NOMO-1 (cell line): ENCODE measurements around the gene ATP8B4.

Source experiments
- DNase-seq, 2 experiments: peaks; one replicate each; lab custom pipeline; 2025; ENCODE audit not compliant: unreplicated experiment in 2 of 2; lab: John Stamatoyannopoulos, UW

Gene ATP8B4

DNA sequence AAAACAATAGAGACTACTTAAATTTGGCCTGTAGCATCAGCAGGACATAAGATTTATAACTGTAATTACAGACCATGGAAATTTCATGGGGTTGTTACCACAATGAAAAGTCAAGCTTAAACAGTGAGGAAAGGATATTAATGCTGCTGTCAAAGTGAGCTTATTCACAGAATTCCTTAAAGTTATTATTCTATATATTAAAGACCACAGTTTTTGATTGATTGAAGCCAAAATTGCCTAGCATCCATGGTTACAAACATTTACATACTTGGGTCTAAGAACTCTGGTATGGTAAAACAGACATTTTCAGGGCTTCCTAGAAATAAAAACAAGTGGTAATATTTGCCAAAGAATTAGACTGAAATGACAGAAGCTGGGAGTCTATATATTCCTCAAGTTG, 248.6 kb downstream of the ATP8B4 start:
- no peak for DNase-seq

DNA sequence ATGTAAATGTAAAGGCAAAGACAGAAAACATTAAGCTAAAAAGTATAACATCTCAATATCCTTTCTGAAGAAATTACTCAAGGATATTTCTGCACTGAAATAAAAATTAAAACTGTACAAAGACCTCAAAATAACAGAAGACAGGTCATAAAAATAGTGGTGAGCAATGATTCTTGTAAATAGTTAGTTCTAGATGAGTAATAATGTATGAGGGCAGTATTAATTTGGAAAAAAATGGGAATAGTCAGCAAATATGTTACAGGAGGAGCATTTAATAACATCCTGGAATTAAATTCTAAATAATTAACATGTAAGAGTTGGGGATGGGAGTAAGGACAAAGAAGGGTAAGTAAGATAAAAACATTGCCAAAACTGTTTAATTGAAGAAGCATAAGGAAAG, 250.7 kb downstream of the ATP8B4 start:
- no peak for DNase-seq

DNA sequence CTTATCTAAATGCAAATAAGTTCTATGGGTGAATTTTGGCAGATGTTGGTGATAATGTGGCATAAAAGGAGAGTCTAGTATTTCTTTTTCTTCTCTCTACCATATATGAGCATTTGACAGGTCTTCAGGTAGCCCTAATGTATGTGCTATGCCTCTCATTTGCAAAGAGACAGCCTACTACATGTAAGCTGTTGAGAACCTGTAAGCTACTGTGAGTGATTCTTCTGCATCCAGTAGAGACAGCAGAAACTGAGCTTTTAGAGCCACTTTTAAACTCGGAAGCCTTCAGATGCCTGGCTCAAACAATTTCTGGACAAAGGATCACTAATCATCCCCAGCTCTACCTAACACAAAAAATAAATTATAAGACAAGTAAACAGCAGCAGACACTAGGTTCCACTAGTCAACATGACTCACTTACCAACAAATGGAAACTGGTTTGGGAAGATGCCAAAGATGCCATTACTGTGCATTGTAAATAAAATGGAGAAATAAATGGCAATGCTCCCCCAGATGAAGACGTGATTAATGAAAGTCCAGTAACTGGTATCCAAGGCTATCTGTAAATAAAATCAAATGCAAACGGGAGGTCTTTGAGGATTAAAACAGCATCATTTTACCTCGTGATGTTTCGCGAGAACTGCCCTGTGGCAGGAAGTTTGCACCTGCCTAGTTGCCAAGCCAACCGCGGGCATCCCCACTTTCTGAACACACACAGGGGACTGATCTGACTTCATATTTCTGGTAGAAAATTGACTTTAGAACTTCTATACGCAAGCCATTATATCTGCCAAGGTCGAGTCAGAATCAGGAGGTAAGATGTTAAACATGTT, 252.9 kb downstream of the ATP8B4 start:
- no peak for DNase-seq

DNA sequence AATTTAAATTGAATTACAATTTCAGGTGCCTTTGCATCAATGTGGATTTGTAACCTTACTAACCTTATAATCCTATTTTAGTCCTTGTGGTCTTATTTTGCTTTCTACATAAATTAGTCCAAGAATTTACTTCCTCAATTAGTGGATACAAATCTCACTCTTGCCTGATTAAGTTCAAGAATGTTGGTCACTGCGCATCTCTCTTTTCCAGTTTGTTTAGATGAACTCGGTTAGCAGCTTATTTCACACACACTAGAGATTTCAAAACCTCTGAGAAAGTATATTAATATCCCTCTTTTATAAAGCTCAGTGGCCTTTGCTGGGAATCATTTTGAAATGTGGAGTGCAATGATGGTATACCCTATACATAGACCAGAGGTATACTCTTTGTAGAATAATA, 254.8 kb downstream of the ATP8B4 start:
- no peak for DNase-seq

DNA sequence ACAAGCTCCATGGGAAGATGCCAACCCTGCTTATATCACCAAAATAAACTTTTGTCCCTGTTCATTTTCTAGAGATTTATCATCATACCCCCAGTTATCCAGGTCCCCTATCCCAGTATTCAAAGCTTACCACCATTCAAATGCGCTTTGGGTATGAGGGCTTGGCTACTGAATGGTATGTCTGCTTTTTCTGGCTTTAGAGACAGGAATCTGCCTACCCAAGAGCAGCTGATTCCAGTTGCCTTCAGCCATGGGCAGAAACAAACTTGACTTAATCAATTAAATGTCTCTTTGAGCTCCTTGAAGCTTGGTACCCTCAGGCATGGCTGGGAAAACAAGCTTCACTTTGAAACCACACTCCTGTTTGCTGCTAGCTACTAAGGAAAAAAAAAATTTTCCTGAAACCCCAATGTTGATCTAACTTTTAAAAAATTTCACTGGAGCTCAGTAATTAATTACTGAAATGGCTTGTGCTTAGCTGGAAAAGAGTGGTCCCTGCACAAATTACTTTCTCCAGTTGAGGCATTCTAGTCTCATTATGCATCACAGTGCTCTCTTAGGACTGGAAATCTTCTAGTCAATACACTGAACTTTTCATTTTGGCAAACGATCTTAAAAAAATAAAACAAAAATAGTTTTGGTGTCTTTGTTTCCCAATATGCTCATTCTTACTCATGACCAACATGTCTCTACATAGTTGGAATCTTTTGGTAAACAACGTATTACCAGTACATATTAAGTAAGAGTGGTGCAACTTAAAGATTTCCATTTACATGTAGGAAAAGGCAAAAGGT, 255.4 kb downstream of the ATP8B4 start:
- DNase-seq: no peak

DNA sequence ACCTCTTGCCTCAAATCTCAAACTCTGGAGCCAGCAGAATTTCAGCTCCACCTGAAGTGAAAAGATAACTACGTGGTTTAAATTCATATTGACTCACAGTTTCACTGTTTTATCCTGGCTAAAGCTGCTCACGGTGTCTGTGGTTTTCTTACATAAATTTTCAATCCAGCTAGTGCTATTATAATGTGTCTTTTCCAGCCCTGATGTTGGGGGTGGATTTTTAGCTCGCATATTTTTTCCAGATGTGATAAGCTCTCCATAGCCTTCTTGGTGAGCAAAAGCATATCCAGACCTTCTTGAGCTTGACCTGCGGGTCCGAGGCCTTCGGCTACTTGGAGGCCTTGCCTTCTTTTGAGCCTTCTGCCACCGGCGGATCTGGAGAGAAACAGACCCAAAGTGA, 258.9 kb downstream of the ATP8B4 start:
- no peak for DNase-seq

DNA sequence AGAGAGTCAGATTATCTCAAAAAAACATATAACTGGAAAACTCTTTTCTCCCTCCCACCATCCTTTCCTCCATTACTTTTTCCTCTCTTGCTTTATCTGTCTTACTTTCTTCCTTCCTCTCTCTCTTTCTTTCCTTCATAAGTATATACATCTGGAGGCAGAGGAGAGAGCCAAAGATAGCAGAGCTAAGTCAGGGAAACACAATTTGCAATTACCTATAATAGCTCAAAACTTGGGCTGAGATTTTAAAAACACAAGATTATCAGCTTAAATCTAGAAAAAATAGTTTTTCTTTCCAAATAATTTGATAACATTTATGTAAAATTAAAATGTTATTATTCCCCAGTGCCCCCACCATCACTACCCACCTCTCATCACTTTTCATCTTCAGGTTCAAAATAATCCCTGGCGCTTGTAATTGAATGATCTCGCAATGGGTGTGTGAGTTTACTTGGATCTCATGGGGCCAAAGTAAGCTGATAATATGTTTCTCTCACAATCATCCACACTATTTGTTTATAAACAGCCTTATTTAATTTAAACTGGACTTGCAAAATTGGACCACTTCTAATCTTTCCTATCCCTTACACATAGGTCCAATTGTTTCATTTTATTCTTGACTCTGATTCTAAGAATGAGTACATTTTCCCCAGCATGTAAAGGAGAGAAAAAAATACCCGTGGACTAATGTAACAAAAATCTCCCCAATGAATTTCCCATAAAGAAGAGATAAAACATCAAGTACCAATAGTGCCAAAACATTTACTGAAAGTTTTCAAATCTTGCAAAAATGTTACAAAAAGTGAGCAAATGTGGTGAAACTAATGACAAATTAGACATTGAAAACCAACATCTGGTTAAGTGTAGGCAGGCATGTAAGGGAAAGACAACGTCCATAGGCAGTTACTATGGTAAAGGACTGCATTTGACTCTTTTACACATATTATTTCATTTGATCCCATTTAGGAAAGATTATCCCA, 261.2 kb downstream of the ATP8B4 start:
- DNase-seq: no peak

DNA sequence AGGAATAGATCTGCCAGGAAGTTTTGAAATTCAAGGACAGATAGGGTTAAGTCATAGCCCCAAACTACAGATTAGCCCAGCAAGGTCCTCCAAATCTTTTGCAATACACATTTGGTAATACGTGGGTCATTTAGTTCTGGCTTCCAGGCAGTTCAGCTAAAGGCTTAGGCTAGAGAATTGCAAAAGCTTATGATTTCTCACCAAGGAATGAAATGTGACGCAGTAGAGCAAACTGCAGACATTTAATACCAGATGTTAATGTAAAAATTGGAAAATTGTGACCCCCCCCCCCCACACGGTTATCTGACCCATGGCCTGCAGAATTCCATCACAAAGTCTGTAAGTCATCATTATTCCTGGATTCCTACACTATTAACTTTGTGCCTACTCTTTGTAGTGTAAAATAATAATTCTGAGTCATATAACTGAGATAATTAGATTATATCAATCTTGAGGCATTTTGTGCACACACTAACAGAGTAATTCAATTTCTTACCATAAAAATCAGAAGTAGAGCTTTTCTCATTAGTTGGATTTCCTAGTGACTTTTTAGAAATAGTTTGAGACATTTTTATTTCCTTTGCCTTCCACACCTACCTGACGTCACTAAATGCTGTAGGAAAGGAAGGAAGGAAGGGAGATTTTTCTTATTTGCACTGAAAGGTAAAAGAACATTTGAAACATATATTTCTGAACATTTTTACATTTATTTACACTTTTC, 263.0 kb downstream of the ATP8B4 start:
- DNase-seq: peak in 1 of 2 experiments; percentile 11

DNA sequence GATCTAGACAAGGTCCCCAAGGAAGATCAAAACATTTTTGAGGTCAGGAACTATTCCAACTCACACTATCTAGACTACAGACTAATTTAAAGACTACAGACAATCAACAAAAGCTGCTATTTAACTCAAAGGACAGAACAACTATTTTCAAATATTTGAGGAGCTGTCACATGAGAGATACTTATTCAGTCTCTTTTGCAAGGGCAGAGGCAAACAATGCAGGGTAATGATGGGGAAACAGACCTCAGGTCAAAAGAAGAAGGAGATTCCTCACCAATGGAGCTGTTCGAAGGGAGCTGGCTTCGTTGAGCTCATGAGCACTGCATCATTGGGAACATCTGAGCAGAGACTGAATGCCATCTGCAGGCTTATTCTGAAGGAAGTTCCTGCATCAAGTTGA, 266.3 kb downstream of the ATP8B4 start:
- no peak for DNase-seq

DNA sequence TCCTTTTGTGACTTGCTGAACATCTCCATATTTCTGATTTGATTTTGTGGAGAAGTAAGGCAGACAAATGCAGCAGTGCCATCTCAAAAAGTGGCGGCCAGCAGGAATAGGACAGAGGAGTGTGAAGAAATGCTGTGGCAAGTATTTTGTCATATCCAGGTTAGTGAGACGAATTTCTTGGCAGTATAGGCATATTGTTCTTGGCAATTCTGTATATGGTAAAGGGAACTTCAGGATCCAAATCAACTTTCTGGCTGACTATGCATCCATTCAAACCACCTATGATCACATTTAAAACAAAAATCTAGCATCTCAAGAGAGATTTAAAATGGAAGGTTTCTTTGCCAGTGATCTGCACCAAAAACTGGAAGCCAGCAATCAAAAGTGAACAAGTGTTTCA, 270.2 kb downstream of the ATP8B4 start:
- DNase-seq: no peak

DNA sequence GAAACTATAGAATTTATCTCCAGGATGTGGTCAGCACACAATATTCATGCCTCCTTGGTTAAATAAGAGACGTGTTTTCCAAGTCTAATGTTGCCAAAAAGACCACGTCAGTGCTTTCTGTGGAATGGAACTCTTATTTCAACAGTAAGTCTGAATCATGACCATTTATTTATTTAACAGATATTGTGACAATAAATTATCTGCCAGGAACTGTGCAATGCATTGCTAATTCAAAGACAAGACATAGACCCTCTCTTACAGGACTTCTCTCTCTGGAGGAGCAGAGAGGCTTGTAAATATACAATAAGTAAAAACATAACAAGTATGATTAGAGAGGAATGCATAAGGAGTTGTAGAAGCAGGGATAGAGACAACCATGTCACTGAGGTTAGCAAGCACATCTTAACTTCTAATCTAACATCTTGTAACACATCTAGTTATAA, 270.7 kb downstream of the ATP8B4 start:
- DNase-seq: no peak

DNA sequence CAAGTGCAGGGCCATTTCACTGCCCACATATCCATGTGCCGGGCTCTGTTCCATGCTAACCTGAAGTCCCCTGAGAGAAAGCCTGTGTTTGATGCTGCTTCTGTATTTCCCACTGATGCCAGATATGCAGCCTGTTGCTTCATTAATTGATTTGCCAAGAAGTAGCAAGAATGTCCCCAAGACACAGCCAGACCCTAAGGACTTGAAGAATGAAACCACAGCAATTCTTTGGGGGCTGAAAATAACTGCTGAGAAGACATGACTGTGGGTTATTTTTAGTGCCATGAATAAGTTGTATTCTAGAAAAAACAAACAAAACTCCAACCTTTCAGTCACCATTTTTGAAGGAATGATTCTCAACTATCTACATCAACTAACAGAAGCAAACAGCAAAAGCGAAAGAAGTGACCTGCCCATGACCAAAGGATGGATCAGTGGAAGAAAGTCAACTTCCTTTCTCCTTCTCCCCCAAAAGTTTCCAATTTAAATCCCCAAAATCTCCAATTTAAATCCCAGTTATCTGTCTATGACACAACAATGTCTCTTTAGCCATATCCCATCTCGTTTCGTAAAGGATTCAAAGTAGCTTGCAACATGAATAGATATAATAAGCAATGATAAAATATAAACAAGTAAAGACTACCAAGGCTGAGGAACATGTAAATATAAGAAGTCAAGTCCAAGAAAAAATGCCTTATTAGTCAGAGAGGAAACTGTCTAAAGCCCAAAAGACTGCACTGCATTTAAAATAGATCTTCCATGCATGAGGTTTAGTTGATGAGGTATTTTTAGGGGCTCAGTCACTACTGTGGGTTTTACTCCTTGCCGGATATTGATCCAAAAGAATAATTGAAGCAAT, 271.4 kb downstream of the ATP8B4 start:
- DNase-seq: no peak

DNA sequence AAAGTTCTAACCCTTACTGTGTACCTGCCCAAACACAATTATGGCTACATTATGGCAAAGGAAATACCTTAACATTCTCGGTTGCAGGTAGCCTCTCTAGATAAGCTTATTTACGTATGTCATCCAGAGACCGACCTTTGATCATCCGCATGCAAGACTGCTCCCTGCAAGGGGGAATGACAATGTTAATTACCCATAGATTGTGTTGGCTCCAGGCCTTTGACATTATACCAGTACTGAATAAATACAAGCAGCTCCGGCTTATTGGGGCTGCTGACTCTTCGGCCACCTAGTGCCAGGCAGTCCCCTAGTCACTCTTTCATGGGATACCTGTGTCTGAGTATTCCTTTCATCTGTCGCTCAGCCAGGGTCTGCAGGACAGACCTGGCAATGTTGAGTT, 274.6 kb downstream of the ATP8B4 start:
- no peak for DNase-seq

DNA sequence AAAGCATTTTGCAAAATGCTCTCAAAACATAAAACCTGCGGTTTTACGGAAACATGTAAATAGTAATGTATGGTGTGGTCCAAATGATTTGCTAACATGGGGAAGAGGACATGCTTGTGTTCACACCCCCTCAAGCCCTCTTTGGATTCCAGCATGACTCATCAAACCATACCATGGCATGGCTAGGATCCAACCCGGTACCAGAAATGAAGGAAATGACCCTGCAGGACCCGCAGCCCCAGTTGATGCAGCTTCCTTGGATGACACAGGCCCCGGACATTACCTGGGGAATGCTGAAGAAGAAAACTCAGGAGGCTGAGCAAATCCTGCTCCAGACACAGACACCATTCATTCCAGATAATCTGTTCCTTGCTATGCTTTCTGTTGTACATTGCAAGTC, 275.3 kb downstream of the ATP8B4 start:
- DNase-seq: no peak

DNA sequence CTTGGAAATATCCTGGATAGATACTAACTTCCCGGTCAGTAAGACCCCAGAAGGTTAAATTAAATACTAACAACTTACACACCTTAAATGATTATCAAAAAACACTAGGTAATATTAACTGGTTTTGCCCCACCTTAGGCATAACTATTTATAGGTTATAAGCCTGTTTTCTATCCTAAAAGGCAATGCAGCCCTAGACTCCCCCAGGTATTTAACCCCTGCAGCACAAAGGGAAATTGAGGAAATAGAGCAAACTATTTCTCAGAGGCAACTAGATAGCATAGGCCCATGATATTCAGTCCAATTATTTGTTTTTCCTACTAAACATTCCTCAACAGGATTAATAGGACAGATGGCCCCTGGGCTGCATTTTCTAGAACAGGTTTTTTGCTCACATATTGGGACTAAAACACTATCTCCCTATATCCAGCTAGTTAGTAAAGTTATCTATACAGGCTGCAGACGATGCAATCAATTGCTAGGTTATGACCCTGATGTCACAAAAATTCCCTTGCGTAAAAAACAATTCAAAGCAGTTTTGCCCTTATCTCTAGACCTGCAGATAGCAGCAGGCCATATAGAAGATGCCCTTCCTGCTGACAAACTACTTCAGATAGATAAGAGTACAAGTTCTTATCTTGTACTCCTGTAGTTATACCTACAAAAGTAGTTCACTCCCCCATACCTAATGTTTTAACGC, 276.9 kb downstream of the ATP8B4 start:
- DNase-seq: no peak

DNA sequence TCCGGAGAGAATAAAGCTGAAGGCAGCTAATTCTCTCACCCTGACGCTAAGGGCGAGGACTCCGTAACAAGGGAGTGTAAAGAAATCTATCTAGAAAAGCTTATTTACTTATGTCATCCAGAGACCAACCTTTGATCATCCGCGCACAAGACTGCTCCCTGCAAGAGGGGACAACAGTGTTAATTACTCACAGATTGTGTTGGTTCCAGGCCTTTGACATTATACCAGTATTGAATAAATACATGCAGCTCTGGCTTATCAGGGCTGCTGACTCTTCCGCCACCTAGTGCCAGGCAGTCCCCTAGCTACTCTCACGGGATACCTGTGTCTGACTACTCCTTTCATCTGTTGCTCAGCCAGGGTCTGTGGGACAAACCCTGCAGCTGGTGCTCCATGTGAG, 286.5 kb downstream of the ATP8B4 start:
- no peak for DNase-seq

DNA sequence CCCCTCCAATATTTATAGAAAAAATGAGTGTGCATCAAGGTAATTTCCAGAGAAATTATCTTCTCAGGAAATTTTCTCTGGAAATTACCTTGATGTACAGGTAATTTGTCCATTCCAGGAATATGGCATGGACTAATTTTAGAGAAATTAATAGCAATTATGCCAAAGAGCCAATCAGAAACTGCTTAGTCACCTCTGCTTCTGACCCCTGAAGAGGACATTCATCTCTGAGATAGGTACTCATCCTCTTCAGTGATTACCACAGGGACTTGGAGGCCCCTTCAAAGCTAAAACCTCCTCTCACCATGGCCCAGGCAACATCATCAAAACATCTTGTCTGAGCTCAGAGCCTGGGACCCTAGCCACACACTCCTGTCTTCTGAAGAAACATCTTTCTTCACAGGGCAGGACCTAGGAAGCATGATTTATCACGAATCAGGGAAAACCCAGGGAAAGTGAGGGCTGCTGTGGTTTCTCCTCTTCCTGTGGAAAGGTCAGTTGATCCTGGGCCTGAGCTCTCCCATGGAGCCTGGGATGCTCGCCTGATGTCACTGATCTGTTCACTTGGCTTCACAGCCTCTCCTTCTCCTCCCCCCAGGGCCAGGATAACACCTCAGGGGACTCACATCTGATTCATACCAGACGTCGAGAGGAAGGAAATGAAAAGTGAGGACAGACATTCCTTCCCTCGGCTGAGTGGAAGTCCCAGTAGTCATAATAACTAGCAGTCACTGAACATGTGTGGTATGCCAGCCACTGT, 287.6 kb downstream of the ATP8B4 start:
- DNase-seq: no peak

DNA sequence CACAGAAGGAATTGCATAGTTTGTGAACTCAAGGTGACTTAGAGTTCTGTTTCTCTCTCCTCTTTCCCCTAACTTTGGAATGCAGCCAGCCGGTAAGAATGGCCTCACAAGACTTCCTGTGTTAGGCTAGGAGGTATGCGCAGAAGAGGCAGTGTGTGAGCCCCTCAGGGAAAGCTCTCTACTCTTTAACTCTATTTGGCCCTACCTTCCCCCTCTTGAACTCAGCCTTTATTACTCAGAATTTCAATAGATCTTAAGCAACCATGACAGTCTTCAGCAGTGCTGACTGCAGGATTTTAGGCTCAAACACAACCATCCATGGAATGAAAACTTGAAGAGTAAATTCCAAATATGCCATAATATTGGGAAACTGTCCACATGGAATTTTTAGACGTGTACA, 288.6 kb downstream of the ATP8B4 start:
- no peak for DNase-seq
